GM19035 (cell line): ENCODE data around the gene CELF2.

Experiments used
- ATAC-seq: cut with Tn5 transposase; IDR thresholded peaks from one replicate; pipeline ENCODE4 v1.9.1; 2021; ENCODE audit not compliant: unreplicated experiment

Gene CELF2

DNA sequence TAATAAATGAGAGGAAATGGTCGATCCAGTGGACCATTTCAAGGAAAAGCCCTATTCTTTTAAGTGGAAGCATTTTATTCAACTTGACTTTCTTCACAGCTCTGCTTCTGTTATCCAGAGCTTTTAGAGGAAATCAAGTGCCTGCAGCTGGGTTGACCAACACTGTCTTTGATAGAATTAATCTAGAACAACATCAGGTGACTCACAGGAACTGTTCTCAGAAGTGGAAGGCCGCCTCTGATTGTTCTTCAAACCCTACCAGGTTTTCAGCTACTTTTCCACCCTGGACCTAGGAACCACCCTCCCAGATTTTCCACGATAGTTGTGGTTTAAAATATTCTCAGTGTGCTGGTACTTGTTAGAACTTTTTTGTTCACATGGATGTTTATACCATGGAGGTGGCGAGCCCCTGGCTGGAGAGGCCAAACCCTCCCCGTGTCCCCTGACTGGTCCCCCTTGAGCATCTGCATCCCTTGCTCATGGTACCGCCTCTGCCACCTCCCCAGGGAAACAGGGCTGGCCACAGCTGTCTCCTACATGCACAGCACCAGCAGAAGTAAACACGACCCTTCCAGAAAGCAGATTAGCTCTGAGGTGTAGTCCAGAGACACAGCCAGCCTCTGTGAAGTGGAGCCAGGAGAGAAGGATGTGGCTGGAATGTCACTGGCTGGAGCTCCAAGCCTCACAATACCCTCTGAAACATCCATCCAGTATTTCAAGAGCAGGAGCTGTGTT is 300.4 kb downstream of the CELF2 start:
- no peak for ATAC-seq

DNA sequence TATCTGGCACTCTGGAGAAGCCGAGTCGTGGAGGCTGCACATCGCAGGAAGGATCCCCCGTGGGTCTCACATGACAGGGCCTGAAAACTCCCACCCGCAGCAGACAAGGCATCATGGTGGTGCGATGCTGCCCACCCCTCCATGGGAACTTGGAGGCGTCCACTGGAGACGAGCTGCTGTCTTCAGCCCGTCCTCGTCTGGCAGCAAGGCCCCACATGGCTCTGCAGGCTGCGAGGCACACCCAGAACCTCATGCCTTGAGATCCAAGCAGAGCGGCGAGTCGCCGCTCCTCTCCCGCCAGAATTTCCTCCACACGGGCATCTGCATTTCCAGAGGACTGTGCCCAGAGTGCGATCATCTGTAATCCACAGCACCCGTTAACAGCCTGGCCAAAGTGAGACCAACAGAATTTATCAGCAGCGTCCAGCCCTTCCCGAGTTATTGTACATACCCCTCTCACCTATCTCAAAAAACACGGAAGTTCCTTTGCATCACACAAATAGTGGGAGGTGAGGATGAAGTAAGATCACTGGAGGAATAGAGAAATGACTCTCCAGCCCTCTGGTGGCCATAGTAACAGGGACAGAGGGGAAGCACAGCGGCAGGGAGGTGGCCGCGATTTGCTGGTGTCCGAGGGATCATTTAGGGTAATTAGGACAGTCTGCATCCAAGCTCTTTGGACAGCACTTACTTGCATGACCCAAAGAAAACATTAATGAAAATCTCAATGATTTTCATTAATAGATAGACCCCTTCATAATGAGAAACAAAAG is 301.3 kb downstream of the CELF2 start:
- no peak for ATAC-seq

DNA sequence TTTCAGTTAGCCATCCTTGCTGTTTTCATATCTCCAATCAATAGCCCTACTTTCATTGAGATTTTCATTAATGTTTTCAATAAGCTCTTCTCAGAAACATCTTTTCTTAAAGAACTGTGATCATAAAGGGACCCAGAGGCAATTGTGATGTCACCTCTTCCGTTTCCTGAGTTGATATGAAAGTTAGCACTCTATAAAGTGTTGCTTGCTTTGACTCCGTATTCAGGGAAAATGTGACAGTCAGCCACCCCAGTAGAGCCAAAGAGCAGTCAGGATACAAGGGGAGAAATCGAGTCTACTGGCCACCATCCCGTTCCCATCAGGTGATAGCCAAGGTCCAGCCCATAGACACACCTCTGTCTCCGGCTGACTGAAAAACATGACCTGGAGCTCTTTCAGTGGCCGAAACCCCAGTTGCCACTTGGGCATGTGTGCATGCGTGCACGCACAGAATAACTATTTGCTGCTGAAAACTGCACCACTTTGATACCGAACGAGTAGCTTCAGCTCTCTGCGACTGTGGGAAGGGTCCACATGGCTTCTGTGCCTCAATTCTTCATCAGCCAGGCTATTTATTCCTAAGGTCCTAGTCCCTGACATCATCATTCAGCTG is 302.4 kb downstream of the CELF2 start:
- ATAC-seq, result no peak

DNA sequence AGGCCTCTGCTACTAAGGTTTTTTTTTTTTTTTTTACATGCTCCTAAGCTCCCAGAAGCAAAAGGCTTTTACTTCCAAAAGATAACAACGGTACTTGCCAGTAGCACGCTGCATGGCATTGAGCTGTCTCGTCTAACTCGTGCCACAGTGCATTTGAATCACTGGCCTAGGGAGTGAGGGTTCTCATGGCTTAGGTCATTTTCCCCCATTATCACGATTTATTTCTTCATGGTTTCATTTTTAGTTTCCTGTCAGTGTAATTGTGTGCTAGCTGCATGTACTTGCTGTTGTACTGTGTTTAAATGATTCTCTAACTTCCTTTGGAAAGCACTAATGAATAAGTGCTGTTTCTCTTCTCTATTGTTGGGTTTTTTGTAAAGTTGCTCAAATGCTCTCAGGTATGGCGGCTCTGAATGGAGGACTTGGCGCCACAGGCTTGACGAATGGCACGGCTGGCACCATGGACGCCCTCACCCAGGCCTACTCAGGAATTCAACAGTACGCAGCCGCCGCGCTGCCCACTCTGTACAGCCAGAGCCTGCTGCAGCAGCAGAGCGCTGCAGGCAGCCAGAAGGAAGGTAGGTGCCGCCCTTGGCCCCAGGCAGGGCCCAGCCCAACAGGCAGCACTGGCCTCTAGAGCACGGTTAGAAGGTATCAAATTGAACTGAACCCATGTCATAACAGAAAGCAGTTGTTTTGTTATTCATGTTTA is 303.3 kb downstream of the CELF2 start:
- no peak for ATAC-seq

DNA sequence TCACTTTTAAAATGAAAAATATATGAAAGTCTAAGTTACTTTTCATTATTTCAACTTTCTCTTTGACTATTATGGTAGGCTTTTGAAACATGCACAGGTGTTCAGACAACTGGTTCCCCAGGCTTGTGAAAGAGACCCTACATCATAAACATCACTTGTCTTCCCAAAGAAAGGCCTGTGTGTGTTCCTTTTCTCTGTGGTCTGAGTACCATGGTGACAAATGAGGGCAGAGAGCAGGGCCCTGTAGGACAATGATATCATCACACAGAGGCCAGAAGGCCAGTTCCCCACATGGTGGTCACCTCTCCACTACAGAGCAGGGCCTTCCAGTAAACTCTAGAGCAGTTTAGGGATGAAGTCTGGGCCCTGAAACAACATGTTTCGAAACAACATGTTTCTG is 305.0 kb downstream of the CELF2 start:
- ATAC-seq, result no peak

DNA sequence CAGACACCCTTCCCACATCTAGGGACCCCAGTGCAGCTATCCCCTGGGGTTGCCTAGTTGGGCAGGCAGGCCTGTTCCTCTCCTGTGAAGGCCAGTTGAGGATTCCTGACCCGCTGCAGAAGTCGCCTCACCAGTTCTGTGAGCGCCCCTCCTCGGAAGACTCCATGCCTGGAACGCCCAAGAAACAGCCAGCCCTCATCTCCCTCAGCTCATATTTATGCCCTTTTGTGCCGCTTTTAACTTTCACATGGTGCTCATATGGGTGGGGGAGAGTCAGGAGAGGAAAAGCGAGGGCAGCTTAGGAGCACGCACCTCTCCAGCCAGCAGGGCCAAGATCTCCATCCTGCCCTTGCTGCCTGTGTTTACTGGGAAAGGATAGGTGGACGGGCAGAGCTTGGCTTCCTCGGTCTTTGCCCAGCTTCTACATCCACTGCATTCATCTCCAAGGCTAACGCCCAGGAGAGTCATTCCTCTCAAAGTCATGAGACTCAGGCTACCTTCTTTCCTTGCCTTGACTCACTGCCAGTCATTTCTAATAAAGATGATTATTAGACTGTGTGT is 307.2 kb downstream of the CELF2 start:
- ATAC-seq, result no peak

DNA sequence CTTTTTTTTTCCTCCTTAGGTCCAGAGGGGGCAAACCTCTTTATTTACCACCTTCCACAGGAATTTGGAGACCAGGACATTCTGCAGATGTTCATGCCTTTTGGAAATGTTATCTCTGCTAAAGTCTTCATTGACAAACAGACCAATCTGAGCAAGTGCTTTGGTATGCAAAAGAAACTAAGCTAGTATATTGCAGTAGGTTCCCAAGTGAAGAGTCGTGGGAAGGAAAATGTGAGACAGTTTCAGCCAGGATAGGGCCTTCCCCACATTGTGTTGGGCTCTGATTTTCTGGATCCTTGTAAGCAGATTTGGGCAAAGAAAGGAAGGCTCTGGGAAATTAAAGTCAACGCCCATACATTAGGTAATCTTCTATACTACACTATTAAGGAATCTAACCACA is 308.1 kb downstream of the CELF2 start:
- no peak for ATAC-seq

DNA sequence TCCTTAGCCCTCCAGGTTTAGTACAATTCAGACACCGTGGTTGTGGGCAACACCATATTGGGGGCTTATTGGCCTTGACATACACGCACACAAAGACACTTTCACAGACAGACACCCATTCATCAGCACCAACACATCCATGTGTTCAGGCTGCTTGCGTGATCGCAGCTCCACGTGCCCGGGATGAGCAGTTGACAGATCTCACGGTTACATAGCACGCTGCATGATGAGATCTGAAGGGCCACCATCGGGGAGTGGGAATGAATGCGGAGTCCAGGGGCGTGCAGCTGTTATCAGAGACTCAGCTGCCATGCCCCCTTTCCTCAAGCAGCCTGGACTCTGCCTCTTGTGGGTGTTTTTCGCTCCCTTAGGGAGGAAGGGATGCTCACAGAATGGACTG is 308.6 kb downstream of the CELF2 start:
- no peak for ATAC-seq

DNA sequence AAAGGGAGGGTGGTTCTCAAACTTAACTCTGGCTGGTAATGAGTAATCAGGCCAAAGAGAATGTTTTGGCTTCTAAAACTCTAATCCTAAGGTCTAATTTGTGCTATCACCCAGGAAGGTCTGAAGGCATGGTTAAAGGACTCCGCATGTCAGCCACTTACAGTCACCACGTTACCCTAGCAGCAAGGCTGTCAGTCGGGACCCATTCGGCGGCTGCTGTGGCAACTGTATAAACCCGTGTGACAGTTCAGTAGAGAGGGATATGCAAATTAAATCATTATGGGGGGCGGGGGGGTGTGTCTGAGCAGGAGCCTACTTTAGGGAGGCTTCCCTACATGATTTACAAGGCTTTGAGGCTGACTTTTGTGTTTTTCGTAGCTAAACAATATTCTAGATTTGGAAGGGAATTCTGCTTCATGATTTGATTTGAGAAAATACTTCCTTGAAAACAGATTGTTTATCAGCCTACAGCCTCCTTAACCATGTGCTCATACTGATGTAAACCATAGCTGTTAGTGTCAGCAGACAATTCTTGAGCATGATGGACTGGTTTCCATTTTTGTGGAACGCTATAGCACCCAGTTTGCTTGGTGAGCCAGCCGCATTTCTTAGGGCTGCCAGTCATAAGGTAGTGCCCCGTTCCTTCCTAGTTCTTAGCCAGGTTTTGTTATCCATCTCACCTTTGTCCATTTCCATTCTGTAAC is 309.4 kb downstream of the CELF2 start:
- no peak for ATAC-seq

DNA sequence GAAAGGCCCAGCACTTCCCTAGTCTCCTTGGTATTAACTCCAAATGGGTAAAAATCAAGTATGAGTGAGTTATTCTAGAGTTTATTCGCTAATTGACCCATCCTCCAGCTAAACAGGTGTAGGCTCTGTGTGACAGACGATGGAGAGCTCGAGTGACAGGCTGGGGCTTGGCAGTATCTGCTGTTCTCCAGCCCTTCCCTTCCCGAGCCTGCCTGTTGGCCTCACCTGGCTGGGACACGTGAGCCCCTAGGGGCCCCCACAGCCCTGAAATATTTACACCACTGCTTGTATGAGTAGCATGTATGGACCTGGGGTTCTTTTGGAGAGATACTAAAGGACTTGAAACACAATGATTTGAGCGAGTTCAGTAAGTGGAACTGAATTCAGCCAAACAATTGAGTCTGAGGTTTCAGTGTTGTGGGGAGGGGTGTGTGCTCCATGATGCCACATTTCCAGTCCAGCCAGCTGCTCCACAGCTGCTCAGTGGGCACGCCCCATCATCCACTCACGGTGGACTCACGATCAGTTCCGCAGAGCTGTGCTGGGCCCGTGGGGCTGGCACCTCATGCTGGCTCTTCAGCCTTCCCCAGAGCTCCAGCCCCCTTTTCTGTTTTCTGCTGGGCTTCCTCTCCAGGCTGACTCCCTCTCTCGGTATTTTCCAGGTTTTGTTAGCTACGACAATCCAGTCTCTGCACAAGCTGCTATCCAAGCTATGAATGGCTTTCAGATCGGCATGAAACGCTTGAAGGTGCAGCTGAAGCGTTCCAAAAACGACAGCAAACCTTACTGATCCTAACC is 310.8 kb downstream of the CELF2 start:
- no peak for ATAC-seq

DNA sequence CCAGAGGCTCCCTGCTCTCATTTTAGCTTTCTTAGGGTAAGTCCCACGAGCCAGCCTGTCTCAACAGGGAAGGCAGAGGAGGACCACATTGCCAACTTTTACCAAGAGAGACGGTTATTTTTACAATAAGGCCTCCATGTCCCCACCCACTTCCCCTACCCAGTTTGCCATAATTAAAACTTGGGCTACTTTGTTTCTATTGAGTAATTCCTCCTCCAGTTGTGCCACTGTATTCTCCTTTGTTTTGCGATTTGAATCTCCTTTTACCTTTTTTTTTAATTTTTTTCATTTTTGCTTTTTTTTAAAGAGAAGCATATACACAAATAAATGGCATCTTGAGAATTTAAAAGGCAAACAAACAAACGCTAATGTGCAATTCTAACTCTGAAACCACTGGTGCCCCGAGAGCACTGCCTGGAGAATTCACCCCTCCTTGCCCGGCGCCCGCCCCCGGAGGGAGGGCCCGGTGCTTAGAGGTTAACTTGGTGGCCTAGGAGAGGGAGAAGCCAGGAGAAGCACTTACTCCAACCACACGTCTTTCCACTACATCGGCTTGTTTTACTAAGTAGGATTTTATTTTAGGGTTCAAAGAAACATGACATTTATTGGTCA is 311.5 kb downstream of the CELF2 start:
- no peak for ATAC-seq

DNA sequence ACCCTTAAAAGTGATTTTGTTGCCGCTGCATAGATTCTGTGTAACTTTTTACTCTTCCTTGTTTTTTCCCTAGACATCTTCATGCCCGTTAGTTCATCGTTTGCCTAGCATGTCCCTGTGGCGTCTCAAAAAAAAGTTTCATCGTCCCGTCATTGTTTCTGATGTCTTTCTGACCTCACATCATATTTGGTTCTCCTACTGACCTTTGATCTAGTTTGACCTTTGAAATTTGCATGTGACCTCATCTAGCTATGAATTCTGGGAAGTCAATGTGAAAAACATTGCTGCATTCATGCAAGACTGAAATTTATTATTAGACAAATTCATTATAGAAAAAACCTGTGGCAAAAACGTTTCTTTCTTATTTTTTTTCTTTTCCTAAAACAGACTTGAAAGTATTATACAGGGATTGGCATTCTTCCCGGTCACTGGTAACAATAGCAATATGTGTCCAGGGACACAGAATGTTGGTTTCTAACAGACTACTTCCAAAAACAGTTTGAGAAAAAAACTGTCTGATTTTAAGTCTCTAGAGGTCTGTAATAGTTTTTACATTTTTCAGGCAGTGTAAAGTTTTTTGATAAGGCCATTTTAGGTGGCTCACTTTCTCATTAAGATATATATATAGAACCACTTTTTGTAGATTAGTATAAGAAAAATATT is 312.8 kb downstream of the CELF2 start:
- no peak for ATAC-seq

DNA sequence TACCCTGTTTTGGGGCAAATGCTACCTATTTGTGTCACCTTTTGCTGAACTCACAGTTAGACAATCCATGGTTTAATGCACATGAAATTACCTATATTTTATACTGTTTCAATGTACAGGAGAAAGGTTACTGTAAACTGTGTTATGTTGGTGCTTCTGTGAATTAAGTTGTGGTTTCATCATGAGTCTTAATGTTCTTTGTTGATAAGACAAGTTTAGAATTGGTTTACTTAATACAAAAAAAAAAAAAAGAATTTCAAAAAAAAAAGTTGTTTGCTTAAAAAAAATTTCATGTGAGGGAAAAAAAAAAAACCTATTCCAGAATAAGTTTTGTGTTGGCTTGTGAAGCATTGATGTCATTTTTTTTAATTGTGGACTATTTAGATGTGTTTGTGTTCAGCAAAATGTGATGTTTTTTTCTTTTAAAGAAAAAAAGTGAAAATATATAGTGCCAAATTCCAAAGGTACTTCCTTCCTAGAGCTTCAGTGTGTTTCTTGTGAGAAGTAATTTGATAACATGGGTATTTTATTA is 313.4 kb downstream of the CELF2 start:
- ATAC-seq, result no peak

DNA sequence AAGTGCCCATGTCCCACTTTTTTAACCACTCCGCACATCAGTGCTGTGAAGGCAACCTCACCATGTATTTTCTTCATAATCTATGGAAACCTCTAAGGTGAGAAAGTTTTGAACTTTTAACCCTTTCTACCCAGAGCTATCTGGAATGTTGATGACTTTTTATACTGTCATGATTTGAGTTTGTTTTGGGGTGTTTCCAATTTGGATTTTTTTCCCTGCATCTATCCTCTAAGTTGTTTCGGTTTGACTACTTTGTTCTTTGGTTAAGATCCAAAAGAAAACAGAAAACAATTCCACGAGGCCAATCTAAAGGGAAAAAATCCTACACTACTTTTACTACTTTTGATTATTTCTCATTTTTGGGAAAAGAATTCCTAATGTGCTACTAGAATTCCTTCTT is 314.1 kb downstream of the CELF2 start:
- no peak for ATAC-seq

DNA sequence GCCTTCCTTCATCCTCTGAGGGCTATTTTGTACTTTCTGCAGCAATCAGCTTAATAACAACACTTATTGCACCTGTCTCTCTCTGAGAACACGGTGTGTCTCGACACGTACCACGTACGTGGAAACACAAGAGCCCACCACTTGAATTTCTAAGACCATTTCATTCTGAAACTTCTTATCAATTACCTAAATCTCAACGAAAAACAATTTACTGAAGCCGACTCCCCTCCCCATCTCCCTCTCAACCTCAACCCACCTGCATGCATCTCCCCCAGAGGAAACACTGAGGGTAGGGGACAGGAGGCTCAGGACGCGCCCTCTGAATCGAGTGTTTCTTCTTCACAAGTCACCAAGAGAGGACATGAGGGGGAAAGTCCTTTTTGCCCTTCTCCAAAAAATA is 315.2 kb downstream of the CELF2 start:
- no peak for ATAC-seq

DNA sequence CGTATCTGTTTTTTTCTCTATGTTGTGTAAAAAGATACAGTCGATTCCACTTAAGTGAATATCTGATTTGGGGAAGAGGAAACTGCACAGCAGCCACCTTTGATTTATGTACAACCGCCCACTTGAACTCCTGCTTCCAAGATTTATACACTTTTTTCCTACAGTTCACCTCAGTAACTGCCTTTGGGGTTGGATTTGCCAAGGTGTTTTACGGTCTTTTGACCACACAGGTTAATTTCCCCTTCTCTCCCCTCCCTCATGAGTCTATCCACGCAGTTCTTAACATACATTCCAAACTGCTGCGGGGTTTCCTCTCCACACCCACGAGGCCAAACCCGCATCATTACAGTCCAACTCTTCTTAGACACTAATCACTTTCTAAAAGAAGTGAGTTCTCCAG is 316.8 kb downstream of the CELF2 start:
- no peak for ATAC-seq

DNA sequence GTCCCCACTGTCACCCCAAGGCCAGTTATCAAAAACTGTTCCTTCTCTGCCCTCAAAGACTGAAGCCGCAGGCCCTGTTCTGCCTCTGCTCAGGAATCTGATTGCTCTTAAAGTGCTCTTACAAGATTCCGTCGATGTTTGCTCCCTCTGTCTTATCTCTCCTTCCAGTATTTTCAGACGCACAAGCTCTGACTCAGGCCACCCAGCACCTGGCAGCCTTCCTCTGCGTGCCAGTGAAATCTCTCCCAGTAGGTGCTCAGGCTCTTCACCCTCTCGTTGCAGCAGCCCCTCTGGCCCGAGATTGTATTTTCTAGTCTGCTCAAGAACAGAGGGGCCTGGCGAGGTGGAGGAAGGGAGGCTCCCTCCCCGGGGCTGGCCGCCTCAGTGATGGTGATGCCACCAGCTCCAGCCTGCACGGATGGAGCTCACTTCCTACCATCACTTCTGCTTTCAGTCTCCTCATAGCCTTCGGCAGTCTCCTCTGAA is 317.5 kb downstream of the CELF2 start:
- no peak for ATAC-seq

DNA sequence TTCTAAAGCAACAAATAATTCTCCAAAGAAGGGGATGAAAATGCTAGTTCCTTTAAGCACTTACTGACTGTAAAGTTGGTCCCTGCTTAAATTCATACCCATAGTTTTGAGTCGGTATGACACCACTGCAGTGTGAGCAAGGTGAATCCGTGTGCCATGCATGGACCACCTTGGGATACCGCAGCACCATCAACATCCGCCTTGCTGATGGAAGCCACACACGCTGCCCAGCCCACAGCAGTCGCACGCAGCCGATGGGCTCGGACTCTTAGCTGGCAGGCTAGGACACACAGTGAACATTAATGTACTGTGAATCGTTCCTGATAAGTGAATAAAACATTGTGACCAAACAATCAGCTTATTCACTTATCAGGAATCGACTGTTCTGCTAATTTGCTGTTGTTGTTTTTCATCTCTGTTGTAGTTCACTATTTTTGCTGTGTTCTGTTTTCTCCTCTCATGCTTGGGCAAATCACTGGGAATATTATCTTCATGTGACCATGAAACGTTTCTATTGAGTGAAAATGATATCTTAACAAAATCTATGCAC is 318.3 kb downstream of the CELF2 start:
- no peak for ATAC-seq
